GM12892 (cell line): ENCODE data around the gene ATP5MK.
"Not testable (repeated sequence)": the region's sequence is repeated elsewhere in the genome, so short reads cannot be mapped to it uniquely, and the experiment has no call there.

Experiments
- POLR2A ChIP-seq: IDR thresholded peaks from 2 replicates; pipeline ENCODE4 v1.6.1; 2011; ENCODE audit warnings: low read depth, low read length, control low read depth
- POLR2AphosphoS5 ChIP-seq: IDR thresholded peaks from 2 replicates; pipeline ENCODE4 v1.6.1; 2011; ENCODE audit warnings: low read depth, low read length, control low read depth

DNA sequence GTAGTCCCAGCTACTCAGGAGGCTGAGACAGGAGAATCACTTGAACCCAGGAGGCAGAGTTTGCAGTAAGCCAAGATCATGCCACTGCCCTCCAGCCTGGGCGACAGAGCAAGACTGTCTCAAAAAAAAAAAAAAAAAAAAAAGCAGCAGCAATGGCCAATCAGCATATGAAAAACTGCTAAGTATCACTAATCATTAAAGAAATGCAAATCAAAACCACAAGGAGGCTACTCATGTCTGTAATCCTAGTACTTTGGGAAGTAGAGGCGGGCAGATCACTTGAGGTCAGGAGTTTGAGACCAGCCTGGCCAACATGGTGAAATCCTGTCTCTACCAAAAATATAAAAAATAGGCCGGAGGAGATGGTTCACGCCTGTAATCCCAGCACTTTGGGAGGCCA, 41.7 kb downstream of the ATP5MK start:
- TF ChIP-seq POLR2A, POLR2AphosphoS5: not testable (repeated sequence)
